OCI-LY3 (cell line): Measurements from ENCODE around the gene PTPRT.

ENCODE experiments used
- EZH2phosphoT487 ChIP-seq: fragments of 200-600 bp; shearing (Covaris generic); IDR thresholded peaks from 2 replicates; pipeline ENCODE4 v1.6.1; 2018; ENCODE audit warnings: antibody characterized with exemption, mixed run types, low read depth
- TF ChIP-seq, protein P1 (sequence below): fragments of 200-600, 300-600 bp; sonication (generic); IDR thresholded peaks from 2 replicates; pipeline ENCODE4 v1.5.1; 2014; ENCODE audit warnings: antibody characterized with exemption, low read length, low read depth

DNA sequence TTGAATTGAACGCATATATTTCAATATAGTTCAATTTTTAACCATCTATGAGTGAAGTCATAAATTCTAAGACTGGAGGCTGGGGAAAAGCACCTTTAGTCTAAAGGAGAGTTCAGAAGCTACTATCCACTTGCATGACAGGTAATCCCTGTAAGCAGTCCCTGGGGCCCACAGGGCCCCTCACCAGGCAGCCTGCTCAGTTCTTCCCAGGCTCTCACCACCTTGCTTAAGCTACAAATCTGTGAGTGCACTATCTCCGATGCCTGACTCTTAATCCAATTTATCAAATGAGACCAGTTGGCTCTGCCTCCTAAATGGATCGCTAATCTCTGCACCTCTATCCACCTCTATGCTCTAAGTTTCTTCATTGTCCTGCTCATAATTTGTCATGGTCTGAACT is 413.8 kb downstream of the PTPRT start:
- TF ChIP-seq, protein P1, sequence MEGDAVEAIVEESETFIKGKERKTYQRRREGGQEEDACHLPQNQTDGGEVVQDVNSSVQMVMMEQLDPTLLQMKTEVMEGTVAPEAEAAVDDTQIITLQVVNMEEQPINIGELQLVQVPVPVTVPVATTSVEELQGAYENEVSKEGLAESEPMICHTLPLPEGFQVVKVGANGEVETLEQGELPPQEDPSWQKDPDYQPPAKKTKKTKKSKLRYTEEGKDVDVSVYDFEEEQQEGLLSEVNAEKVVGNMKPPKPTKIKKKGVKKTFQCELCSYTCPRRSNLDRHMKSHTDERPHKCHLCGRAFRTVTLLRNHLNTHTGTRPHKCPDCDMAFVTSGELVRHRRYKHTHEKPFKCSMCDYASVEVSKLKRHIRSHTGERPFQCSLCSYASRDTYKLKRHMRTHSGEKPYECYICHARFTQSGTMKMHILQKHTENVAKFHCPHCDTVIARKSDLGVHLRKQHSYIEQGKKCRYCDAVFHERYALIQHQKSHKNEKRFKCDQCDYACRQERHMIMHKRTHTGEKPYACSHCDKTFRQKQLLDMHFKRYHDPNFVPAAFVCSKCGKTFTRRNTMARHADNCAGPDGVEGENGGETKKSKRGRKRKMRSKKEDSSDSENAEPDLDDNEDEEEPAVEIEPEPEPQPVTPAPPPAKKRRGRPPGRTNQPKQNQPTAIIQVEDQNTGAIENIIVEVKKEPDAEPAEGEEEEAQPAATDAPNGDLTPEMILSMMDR, result no peak
- TF ChIP-seq EZH2phosphoT487, result no peak
